Erythroblast (primary cell): ENCODE data around the gene NEURL4.

Experiments used
- GATA1 ChIP-seq: IDR thresholded peaks from 2 replicates; pipeline ENCODE4 v1.6.1; 2011; ENCODE audit warnings: low read depth, mild to moderate bottlenecking, control low read depth, low read length, moderate library complexity
- POLR2A ChIP-seq: IDR thresholded peaks from 2 replicates; pipeline ENCODE4 v1.6.1; 2011; ENCODE audit warnings: mild to moderate bottlenecking, low read length

GRCh38 chr17:7329997-7330637 lies 982 bp upstream of the NEURL4 start:
- TF ChIP-seq POLR2A: no peak
- no peak for TF ChIP-seq GATA1
